ENCODE results near the gene SPIB.

SPIB gene

GRCh38 chr19:50479761-50480251 lies 61.1 kb downstream of the SPIB start:
- Histone ChIP-seq H4K20me1 (ENCODE audit: insufficient read depth, low read length) (peaks cover 15% of the 10 kb centered on the region), H3K9ac (ENCODE audit: low read length) (no peak overlapping the region), H3K4me3 (ENCODE audit: low read length) (no peak overlapping the region), H3K4me1 (ENCODE audit: low read length) (peaks cover 18% of the 10 kb centered on the region), H3K27me3 (ENCODE audit: low read depth, low read length) (no peaks in the 10 kb centered on the region), H2AFZ (ENCODE audit: low read depth, low read length) (no peak overlapping the region), H3K36me3 (replicated peaks; ENCODE audit: low read depth, low read length) (peaks cover 36% of the 10 kb centered on the region), H3K4me2 (ENCODE audit: low read length) (no peak overlapping the region), H3K27ac (ENCODE audit: low read length) (no peak overlapping the region), H3K9me3 (ENCODE audit: insufficient read depth, low read length) (no peaks in the 10 kb centered on the region), H3K79me2 (ENCODE audit: low read length) (peaks cover 38% of the 10 kb centered on the region)
- no peak for TF ChIP-seq EZH2phosphoT487 (IDR thresholded peaks at IDR 0.05; ENCODE audit: low read depth)
- no peak for TF ChIP-seq CTCF (IDR thresholded peaks at IDR 0.05; ENCODE audit: low read depth, low read length)

DNA sequence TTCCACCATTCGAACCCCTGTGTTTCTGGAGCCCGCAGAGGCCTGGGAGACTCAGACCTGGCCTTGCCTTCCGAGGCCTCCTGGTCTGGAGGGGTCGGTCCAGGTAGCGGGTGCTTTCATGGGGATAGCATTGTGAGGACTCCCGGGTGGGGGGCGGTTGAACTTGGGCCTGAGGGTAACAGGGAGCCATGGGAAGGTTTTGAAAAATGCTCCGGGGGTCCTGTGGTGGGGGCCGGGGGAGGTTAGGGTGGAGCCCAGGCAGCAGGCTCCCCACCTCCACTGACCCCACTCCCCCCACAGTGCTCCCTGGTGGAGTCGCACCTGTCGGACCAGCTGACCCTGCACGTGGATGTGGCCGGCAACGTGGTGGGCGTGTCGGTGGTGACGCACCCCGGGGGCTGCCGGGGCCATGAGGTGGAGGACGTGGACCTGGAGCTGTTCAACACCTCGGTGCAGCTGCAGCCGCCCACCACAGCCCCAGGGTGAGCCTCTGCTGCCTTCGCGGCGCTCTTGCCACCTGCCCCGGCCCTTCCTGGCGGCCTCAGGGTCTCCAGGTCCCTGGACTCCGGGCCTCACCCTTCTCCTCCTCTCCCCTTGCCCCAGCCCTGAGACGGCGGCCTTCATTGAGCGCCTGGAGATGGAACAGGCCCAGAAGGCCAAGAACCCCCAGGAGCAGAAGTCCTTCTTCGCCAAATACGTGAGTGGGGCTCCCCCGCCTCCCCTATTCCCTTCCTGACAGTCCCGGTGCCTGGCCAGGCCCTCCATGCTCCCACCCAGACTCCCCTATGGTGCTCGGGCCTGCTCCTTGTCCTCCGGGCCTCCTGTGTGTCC lies 61.8 kb downstream of the SPIB start:
- H3K4me3 ChIP-seq (ENCODE audit: low read length), result no peak overlapping the region
- peaks cover 38% of the 10 kb centered on the region for H3K79me2 ChIP-seq (ENCODE audit: low read length)
- TF ChIP-seq CTCF (IDR thresholded peaks at IDR 0.05; ENCODE audit: low read depth, low read length) (no peak), EZH2phosphoT487 (IDR thresholded peaks at IDR 0.05; ENCODE audit: low read depth) (no peak)
- peaks cover 15% of the 10 kb centered on the region for H4K20me1 ChIP-seq (ENCODE audit: insufficient read depth, low read length)
- H3K27me3 ChIP-seq (ENCODE audit: low read depth, low read length), result no peaks in the 10 kb centered on the region
- H3K9ac ChIP-seq (ENCODE audit: low read length), result no peak overlapping the region
- no peak overlapping the region for H3K27ac ChIP-seq (ENCODE audit: low read length)
- H3K4me1 ChIP-seq (ENCODE audit: low read length), result peaks cover 18% of the 10 kb centered on the region
- H2AFZ ChIP-seq (ENCODE audit: low read depth, low read length), result no peak overlapping the region
- H3K36me3 ChIP-seq (replicated peaks; ENCODE audit: low read depth, low read length), result peaks cover 43% of the 10 kb centered on the region
- no peaks in the 10 kb centered on the region for H3K9me3 ChIP-seq (ENCODE audit: insufficient read depth, low read length)
- no peak overlapping the region for H3K4me2 ChIP-seq (ENCODE audit: low read length)

All from OCI-LY3 (cell line).